ENCODE data around the gene ERMARD. TPM values are rescaled to one million over a fixed set of nuclear protein-coding genes. Genes with fewer than 3 reads are reported as not detected.
"Not testable (repeated sequence)": the region's sequence is repeated elsewhere in the genome, so short reads cannot be mapped to it uniquely, and the experiment has no call there.

ERMARD gene
- total RNA-seq, 1 experiment from 2014 or later: 22.9 TPM

DNA sequence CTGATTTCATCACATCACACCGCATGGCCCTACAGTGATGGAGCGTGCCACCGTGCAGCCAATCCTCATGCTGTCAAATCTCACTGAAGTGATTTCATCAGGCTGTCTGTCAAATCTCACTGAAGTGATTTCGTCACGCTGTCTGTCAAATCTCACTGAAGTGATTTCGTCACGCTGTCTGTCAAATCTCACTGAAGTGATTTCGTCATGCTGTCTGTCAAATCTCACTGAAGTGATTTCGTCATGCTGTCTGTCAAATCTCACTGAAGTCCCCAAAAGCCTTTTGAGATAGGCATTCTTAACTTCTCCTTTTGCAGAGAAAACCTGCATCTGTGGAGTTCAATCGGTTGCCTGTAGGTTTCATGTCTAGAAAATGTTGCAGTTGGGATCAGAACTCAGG is 14.4 kb downstream of the ERMARD start:
- H3K27me3 ChIP-seq (ENCODE audit: control insufficient read depth, insufficient read depth, low read length); H3K4me3 ChIP-seq (ENCODE audit: insufficient read depth, low read depth, low read length); DNase-seq; H3K36me3 ChIP-seq (replicated peaks; ENCODE audit: control insufficient read depth, insufficient read depth, low read length): not testable (repeated sequence)

DNA sequence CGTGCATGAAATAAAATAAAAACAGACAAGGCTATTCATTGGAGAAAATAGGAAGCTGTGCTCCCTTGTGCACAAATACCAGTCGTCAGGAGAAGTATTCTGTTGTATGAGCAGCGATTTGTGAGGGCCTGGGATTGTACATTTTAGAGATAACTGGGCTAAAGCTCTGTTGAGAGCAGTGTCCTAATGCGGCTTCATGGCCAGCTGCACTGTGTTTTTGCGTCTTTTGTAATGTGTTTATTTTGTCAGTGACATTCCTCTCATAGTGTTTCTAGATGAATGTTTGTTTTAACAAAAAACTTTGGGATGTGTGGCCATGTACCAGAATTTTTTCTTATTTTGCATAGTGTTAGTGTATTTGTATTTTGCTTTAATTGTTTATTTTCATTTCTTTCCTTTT is 14.8 kb downstream of the ERMARD start:
- H3K36me3 ChIP-seq (replicated peaks; ENCODE audit: control insufficient read depth, insufficient read depth, low read length): peaks cover 2% of the 10 kb centered on the region
- no peaks in the 10 kb centered on the region for H3K27me3 ChIP-seq (ENCODE audit: control insufficient read depth, insufficient read depth, low read length)
- no peak overlapping the region for H3K4me3 ChIP-seq (ENCODE audit: insufficient read depth, low read depth, low read length)
- no peak for DNase-seq

GRCh38 chr6:169766921-169767736 is 15.7 kb downstream of the ERMARD start:
- DNase-seq: no peak
- Histone ChIP-seq H3K4me3 (ENCODE audit: insufficient read depth, low read depth, low read length) (no peak overlapping the region), H3K27me3 (ENCODE audit: control insufficient read depth, insufficient read depth, low read length) (no peaks in the 10 kb centered on the region), H3K36me3 (replicated peaks; ENCODE audit: control insufficient read depth, insufficient read depth, low read length) (peaks cover 2% of the 10 kb centered on the region)

GRCh38 chr6:169774347-169774746 is 22.9 kb downstream of the ERMARD start:
- H3K36me3 ChIP-seq (replicated peaks; ENCODE audit: control insufficient read depth, insufficient read depth, low read length): no peaks in the 10 kb centered on the region; the same call in none of the 2 replicates
- DNase-seq: no peak
- H3K4me3 ChIP-seq (ENCODE audit: insufficient read depth, low read depth, low read length): no peak overlapping the region
- H3K27me3 ChIP-seq (ENCODE audit: control insufficient read depth, insufficient read depth, low read length): no peaks in the 10 kb centered on the region

DNA sequence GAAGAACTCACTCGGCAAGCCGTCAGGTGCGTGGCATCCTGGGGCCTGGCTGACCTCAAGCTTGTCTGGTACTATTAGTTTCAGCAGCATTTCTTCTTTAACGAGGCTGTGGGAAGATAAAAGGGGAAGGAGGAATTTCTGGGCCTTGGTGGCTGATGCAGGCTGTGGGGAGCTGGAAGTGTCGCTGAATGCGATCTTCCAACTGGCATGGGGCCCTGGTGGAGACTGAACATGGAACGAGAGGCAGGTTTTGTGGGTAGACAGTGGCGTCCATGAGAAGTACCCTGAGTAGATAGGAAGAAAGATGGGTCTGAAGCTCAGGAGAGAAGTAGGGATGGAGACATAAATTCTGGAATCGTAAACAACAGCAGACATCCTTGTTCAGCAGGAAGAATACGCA is 23.9 kb downstream of the ERMARD start:
- Histone ChIP-seq H3K27me3 (ENCODE audit: control insufficient read depth, insufficient read depth, low read length) (no peaks in the 10 kb centered on the region), H3K36me3 (replicated peaks; ENCODE audit: control insufficient read depth, insufficient read depth, low read length) (no peaks in the 10 kb centered on the region; the same call in none of the 2 replicates), H3K4me3 (ENCODE audit: insufficient read depth, low read depth, low read length) (no peak overlapping the region)
- DNase-seq: no peak

GRCh38 chr6:169776379-169776778 is 25.0 kb downstream of the ERMARD start:
- no peaks in the 10 kb centered on the region; the same call in none of the 2 replicates for H3K36me3 ChIP-seq (replicated peaks; ENCODE audit: control insufficient read depth, insufficient read depth, low read length)
- no peaks in the 10 kb centered on the region for H3K27me3 ChIP-seq (ENCODE audit: control insufficient read depth, insufficient read depth, low read length)
- H3K4me3 ChIP-seq (ENCODE audit: insufficient read depth, low read depth, low read length): no peak overlapping the region
- no peak for DNase-seq

DNA sequence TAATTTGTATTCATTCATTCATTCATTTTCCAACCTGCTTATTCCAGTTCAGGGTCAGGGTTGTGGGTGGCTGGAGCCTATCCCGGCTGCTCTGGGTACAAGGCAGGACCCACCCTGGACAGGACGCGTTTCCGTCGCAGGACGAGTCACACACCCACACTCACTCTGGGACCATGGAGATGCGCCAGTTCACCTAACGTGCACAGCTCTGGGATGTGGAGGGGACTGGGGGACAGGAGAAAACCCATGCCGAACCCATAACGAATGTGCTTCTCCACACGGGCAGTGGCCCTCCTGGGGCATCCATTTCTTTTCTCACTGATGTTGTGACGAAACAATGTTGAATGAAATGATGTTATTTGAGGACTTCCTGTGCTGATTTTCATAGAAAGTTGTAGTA is 26.5 kb downstream of the ERMARD start:
- DNase-seq: no peak
- Histone ChIP-seq H3K36me3 (replicated peaks; ENCODE audit: control insufficient read depth, insufficient read depth, low read length) (no peaks in the 10 kb centered on the region; the same call in none of the 2 replicates), H3K4me3 (ENCODE audit: insufficient read depth, low read depth, low read length) (no peak overlapping the region), H3K27me3 (ENCODE audit: control insufficient read depth, insufficient read depth, low read length) (no peaks in the 10 kb centered on the region)

GRCh38 chr6:169778646-169779045 is 27.2 kb downstream of the ERMARD start:
- Histone ChIP-seq H3K4me3 (ENCODE audit: insufficient read depth, low read depth, low read length) (no peak overlapping the region), H3K36me3 (replicated peaks; ENCODE audit: control insufficient read depth, insufficient read depth, low read length) (no peaks in the 10 kb centered on the region; the same call in none of the 2 replicates), H3K27me3 (ENCODE audit: control insufficient read depth, insufficient read depth, low read length) (no peaks in the 10 kb centered on the region)
- DNase-seq: no peak

DNA sequence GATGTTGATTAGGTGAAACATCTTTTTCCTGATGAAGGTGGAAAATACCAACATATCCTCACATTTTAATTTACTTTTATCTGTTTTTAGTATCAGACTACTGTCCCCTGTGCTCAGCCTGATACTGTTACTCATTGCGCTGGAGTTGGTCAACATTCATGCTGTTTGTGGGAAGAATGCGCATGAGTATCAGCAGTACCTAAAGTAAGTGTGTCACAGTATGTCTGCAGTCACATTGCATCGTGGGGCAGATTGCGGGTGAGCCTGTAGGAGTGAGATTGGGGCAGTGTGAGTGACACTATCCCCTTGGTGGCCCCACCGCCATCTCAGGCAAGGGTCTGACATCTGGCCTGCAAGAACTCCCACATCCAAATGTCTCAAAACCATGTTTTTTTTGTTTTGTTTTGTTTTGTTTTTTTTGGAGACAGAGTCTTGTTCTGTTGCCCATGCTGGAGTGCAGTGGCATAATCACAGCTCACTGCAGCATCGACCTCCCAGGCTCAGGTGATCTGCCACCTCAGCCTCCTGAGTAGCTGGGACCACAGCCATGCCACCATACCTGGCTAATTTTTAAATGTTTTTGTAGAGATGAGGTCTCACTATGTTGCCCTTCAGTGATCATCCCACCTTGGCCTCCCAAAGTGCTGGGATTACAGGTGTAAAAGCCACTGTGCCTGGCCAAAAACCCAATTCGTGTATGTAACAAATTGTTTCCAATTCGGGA is 27.8 kb downstream of the ERMARD start:
- no peak for DNase-seq
- H3K4me3 ChIP-seq (ENCODE audit: insufficient read depth, low read depth, low read length): no peak overlapping the region
- H3K36me3 ChIP-seq (replicated peaks; ENCODE audit: control insufficient read depth, insufficient read depth, low read length): no peaks in the 10 kb centered on the region; the same call in none of the 2 replicates

DNA sequence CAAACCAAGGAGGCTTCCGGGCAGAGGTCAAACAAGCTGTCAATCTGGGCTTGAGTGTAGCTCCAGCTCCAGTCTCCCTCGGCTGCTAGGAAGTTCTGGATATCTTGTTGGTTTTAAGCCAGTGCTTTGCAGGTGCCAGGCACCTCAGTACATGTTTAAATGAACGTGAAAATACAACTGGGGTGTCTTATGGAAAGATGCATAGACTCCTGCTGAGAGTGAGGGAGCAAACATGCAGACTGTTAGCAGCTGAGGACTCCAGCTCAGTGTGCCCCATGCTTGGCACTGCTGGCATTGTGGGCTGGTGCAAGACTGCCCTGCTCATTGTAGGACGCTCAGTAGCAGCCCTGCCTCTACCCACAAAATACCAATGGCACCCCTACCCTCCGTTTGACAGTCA is 28.5 kb downstream of the ERMARD start:
- DNase-seq: no peak
- Histone ChIP-seq H3K36me3 (replicated peaks; ENCODE audit: control insufficient read depth, insufficient read depth, low read length) (no peaks in the 10 kb centered on the region; the same call in none of the 2 replicates), H3K27me3 (ENCODE audit: control insufficient read depth, insufficient read depth, low read length) (no peaks in the 10 kb centered on the region), H3K4me3 (ENCODE audit: insufficient read depth, low read depth, low read length) (no peak overlapping the region)

More for the DNA sequence above, 27.8 kb downstream of the ERMARD start:
- H3K27me3 ChIP-seq (ENCODE audit: control insufficient read depth, insufficient read depth, low read length): no peaks in the 10 kb centered on the region

- DNase-seq: no peak
- Histone ChIP-seq H3K36me3 (replicated peaks; ENCODE audit: control insufficient read depth, insufficient read depth, low read length) (no peaks in the 10 kb centered on the region; the same call in none of the 2 replicates), H3K4me3 (ENCODE audit: insufficient read depth, low read depth, low read length) (no peak overlapping the region), H3K27me3 (ENCODE audit: control insufficient read depth, insufficient read depth, low read length) (no peaks in the 10 kb centered on the region)
Observed at GRCh38 chr6:169780571-169781091, 29.2 kb downstream of the ERMARD start.

- Histone ChIP-seq H3K27me3 (ENCODE audit: control insufficient read depth, insufficient read depth, low read length) (no peaks in the 10 kb centered on the region), H3K36me3 (replicated peaks; ENCODE audit: control insufficient read depth, insufficient read depth, low read length) (no peaks in the 10 kb centered on the region; the same call in none of the 2 replicates)
- DNase-seq: no peak
Observed at GRCh38 chr6:169782966-169783365, 31.5 kb downstream of the ERMARD start.

DNA sequence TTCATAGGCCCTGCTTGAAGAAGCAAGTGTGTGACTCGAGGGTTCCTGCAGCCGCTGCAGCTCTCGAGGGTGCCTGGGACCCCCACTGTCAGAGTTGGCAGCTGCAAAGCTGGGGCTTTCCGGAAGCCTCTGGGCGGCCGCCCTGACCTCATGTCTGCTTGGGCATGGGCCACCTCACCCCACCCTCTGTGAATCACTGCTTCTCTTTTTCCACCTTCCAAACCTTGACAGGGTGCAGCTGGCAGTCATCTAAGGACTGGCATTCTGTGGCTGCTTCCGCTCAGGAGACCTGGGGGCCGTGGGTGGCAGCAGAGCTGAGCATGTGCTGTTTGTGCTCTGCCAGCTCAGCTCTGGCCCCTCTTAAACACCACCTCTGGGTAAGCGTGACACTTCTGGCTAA is 32.0 kb downstream of the ERMARD start:
- Histone ChIP-seq H3K36me3 (replicated peaks; ENCODE audit: control insufficient read depth, insufficient read depth, low read length) (no peaks in the 10 kb centered on the region; the same call in none of the 2 replicates), H3K4me3 (ENCODE audit: insufficient read depth, low read depth, low read length) (no peak overlapping the region), H3K27me3 (ENCODE audit: control insufficient read depth, insufficient read depth, low read length) (no peaks in the 10 kb centered on the region)
- no peak for DNase-seq

More at GRCh38 chr6:169782966-169783365, 31.5 kb downstream of the ERMARD start:
- no peak overlapping the region for H3K4me3 ChIP-seq (ENCODE audit: insufficient read depth, low read depth, low read length)

GRCh38 chr6:169783971-169784820 is 32.8 kb downstream of the ERMARD start:
- Histone ChIP-seq H3K27me3 (ENCODE audit: control insufficient read depth, insufficient read depth, low read length) (peaks cover under 1% of the 10 kb centered on the region), H3K36me3 (replicated peaks; ENCODE audit: control insufficient read depth, insufficient read depth, low read length) (no peaks in the 10 kb centered on the region; the same call in none of the 2 replicates), H3K4me3 (ENCODE audit: insufficient read depth, low read depth, low read length) (no peak overlapping the region)
- no peak for DNase-seq

Data from H7 (cell line).